T-helper 17 cell (primary cell): ENCODE data around the gene SLAMF7. TPM values are rescaled to one million over a fixed set of nuclear protein-coding genes. Genes with fewer than 3 reads are reported as not detected.

Experiments
- ATAC-seq: fragments of 150-1000 bp; cut with Tn5 transposase; 2 replicates; pipeline ENCODE4 v1.10.0; 2021; ENCODE audit warnings: mild to moderate bottlenecking, moderate library complexity
- DNase-seq, 3 donors: peaks; one replicate each; pipeline versions ENCODE4 v3.0.0 to v3.0.0-alpha.2; 2020 to 2021
- H3K9me3 ChIP-seq: one replicate; pipeline ENCODE4 v1.7.0; 2013; ENCODE audit warnings: low read length, mild to moderate bottlenecking; ENCODE audit not compliant: control insufficient read depth, poor library complexity, severe bottlenecking
- H3K27ac Mint-ChIP-seq: one replicate; pipeline ENCODE4 v1.8.0; 2022; ENCODE audit warnings: mild to moderate bottlenecking, moderate library complexity, mixed read lengths
- H3K27me3 Mint-ChIP-seq: one replicate; pipeline ENCODE4 v1.8.0; 2022; ENCODE audit warnings: mixed read lengths
- H3K36me3 Mint-ChIP-seq: one replicate; pipeline ENCODE4 v1.8.0; 2022; ENCODE audit warnings: low read depth, mixed read lengths
- H3K4me1 Mint-ChIP-seq: one replicate; pipeline ENCODE4 v1.8.0; 2022; ENCODE audit warnings: mild to moderate bottlenecking, mixed read lengths
- H3K4me3 Mint-ChIP-seq: one replicate; pipeline ENCODE4 v1.8.0; 2022; ENCODE audit warnings: mild to moderate bottlenecking, moderate library complexity, mixed read lengths
- total RNA-seq, 4 donors: library from RNA in 2 of 4; stranded (reverse) in 2 of 4; gene quantifications; one replicate each; pipeline ENCODE4 v1.2.3 and lab custom pipeline; 2022 to 2026

SLAMF7 gene
- total RNA-seq, 2 donors from 2014 or later: 3.1 to 3.9 TPM

DNA sequence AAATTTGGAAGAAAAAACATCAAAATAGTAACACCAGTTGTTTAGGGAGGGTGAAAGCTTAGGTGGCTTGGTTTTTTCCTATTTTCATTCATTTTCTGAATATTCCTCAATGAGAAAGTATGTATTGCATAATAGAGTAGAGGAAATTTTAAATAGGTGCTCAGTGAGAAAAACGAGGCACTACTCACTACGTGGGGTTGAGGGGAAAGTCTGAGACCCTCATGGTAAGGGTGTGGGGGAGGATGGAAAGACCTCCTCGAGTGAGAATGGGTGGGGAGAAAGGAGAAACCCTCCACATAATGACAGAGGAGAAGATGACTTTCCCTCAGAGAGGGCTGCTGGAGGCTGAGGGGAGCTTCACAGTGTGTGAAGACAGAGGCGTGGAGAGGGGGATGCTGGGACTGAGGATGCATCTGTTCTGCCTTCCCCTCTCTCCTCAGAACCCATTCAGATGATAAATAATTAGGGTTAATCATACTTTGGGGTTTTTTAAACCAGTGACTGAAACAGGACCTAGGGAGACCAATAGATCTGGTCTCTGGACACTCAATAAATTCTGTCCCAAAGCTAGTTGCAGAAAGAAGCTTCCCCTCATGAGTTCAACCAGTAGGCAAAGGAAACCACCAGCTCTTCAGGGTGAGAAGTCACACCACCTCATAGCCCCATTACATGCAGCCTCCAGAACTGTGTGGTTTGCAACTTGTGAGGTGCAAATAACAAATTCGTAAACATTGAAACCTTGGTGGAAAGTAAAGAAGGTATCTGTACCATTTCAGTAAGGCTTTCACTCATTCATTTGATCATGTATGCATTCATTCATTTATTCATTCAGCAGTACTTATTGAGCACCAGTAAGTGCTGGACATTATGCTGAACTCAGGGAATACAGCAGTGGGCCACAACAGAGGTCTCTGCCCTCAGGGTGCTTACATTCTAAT is 17.1 kb downstream of the SLAMF7 start:
- no peaks in the 10 kb centered on the region for H3K9me3 ChIP-seq
- Mint-ChIP-seq H3K27ac (no peak overlapping the region), H3K27me3 (peaks cover 21% of the 10 kb centered on the region), H3K4me3 (no peak overlapping the region), H3K4me1 (peaks cover 3% of the 10 kb centered on the region), H3K36me3 (peaks cover 2% of the 10 kb centered on the region)
- DNase-seq (no peak), ATAC-seq (peak; percentile 30)

DNA sequence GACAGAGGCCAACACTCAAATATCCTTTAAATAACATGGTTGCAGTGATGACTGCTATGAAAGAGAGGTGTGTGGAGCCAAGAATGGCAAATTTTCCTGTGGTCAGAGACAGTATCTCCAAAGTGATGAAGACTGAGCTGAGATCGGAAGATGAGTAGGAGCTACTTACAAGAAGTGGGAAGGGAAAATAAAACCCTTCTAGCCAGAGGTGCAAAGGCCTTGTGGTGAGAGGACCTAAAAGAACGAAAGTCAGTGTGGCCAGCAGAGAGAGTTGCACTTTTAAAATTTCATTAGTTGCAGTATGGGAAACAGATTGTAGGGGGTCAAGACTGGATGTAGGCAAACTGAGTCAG is 17.8 kb downstream of the SLAMF7 start:
- Mint-ChIP-seq H3K4me3 (no peak overlapping the region), H3K4me1 (peaks cover 3% of the 10 kb centered on the region), H3K27ac (no peak overlapping the region), H3K36me3 (peaks cover 2% of the 10 kb centered on the region), H3K27me3 (peaks cover 17% of the 10 kb centered on the region)
- ATAC-seq: no peak
- H3K9me3 ChIP-seq: no peaks in the 10 kb centered on the region
- no peak for DNase-seq

DNA sequence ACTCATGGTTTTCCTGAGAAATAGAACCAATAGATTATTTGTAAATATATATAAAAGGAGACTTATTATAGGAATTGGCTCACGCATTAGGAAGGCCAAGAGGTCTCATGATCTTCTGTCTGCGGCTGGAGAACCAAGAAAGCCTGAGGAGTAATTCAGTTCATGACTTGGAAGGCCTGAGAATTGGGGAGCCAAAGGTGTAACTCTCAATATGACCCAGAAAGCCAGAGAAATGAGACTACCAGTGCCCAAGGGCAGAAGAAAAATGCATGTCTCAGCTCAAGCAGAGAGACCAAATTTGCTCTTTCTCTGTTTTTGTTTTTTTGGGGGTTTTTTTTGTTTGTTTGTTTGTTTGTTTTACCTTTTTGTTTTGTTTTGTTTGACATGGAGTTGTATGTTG is 19.5 kb downstream of the SLAMF7 start:
- peaks cover 3% of the 10 kb centered on the region for H3K4me1 Mint-ChIP-seq
- no peak overlapping the region for H3K27ac Mint-ChIP-seq
- no peak overlapping the region for H3K4me3 Mint-ChIP-seq
- ATAC-seq (no peak), DNase-seq (no peak)
- no peaks in the 10 kb centered on the region for H3K9me3 ChIP-seq
- no peaks in the 10 kb centered on the region for H3K36me3 Mint-ChIP-seq
- H3K27me3 Mint-ChIP-seq: peaks cover under 1% of the 10 kb centered on the region

DNA sequence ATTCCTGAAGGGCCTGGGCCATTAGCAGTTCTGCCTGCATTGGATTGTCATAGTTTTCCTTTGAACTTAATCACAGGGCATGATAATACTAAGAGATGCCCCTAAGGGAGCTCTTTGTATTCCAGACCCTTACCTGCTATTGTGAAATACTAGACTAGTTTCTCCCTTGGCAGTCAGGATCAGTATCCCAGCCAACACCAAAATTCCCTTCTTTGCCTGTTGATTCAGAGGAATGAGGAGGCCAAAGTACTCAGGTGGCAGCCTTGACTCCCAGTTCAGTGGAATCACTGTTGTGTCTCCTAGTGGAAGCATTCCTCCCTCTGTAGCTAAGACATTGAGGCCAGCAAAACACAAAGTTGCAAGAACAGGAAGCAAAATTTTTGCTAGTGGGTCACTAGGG is 20.7 kb downstream of the SLAMF7 start:
- no peak overlapping the region for H3K27ac Mint-ChIP-seq
- no peaks in the 10 kb centered on the region for H3K9me3 ChIP-seq
- H3K36me3 Mint-ChIP-seq: no peaks in the 10 kb centered on the region
- DNase-seq: no peak
- no peak overlapping the region for H3K4me3 Mint-ChIP-seq
- no peak for ATAC-seq
- peaks cover 3% of the 10 kb centered on the region for H3K4me1 Mint-ChIP-seq
- H3K27me3 Mint-ChIP-seq: no peaks in the 10 kb centered on the region

DNA sequence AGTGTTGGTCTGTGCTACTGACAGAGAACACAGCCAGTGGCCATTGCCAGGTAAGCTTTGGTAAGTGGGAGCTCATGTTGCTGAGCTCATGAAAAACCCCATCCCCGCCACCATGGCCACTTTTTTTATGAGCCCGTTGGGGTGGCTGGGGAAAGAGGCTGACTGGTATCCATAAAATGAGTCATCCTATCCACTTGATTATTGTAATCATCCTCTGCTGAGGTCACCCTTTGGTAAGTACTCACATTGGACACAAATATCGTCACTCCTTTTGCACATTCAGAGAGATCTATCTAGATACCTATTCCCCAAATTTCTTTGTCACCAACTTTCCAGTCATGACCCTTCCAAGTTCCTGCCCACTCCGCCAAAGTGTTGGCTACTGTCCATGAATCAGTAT is 22.0 kb downstream of the SLAMF7 start:
- Mint-ChIP-seq H3K36me3 (no peaks in the 10 kb centered on the region), H3K4me3 (no peak overlapping the region), H3K4me1 (peaks cover 3% of the 10 kb centered on the region), H3K27me3 (no peaks in the 10 kb centered on the region), H3K27ac (no peak overlapping the region)
- DNase-seq (no peak), ATAC-seq (no peak)
- no peaks in the 10 kb centered on the region for H3K9me3 ChIP-seq

DNA sequence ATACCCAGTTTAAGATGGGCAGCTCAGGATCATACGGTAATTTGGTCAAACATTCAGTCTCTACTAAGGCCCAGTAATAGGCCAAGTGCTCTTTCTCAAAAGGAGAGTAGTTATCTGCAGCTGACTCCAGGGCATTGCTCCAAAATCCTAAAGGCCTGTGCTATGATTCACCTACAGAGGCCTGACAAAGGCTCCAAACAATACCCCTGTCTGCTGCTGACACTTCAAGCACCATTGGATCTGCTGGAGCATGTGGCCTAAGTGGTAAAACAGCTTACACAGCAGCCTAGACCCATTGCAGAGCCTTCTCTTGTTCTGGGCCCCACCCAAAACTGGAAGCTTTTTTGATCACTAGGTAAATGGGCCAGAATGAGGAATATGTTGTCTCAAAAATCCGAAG is 22.8 kb downstream of the SLAMF7 start:
- no peaks in the 10 kb centered on the region for H3K36me3 Mint-ChIP-seq
- no peaks in the 10 kb centered on the region for H3K27me3 Mint-ChIP-seq
- no peak for ATAC-seq
- peaks cover 8% of the 10 kb centered on the region for H3K4me1 Mint-ChIP-seq
- H3K4me3 Mint-ChIP-seq: no peak overlapping the region
- DNase-seq: no peak
- H3K9me3 ChIP-seq: no peaks in the 10 kb centered on the region
- no peak overlapping the region for H3K27ac Mint-ChIP-seq

DNA sequence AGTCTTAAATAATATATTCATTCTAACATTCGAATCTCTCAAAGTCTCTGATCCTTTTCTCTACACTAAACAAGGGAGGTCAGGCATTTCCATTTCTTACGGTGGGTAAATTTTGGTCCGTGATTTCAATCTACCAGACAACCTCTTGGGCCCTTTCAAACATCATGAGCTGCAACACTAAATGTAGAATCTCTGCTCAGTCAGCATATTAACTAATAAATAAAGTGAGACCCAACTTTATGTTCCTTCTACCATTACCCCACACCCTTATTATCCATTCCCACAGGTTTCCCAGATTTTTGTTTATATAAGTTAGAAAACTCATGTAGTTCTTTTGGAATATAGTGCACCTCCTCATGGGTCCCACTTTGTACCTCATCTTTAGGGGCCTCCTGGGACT is 24.9 kb downstream of the SLAMF7 start:
- Mint-ChIP-seq H3K36me3 (no peaks in the 10 kb centered on the region), H3K4me3 (no peak overlapping the region), H3K4me1 (peaks cover 19% of the 10 kb centered on the region), H3K27ac (no peak overlapping the region), H3K27me3 (no peaks in the 10 kb centered on the region)
- DNase-seq: no peak
- H3K9me3 ChIP-seq: no peaks in the 10 kb centered on the region
- no peak for ATAC-seq

DNA sequence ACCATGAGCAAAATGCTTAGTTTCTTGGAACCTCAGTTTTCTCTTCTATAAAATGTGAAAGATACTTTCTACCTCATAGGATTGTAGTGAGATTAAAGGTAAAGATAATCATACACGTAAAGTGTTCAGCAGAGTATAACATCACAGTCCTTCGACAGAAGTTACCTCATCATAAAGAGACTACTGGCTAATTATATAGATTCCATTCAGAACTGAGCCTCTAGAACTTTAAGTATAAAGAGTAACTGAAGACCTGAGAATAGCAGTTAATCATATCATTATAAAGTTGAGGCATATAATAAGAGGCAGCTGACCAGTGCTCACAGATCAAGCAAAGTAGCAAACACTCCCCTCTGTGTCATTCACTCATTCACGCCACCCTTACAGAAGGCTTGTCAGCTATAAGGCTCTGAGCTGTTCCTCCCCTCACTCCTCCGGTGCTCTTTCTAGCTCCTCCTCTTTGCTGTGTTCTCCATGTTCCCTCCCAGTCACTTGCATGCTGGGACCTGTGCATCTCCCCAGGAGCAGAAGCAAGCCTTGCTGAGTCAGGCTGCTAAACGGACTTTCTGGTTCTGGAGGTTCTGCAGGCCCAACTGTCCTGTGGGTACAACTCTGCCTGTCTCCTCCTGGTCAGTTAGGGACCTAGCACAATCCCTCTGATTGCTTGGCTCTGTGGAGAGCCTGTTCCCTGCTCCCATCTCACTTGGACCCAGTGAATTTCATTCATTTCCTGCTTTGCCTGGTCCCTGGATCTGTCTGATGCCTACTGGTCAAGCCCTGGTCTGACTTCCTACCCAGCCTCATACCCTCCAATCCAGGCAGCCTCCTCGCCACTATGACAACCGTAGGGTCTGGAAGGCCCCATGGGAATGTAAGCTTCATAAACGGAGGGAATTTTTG is 28.6 kb downstream of the SLAMF7 start:
- ATAC-seq: peak; percentile 65
- no peaks in the 10 kb centered on the region for H3K9me3 ChIP-seq
- no peaks in the 10 kb centered on the region for H3K36me3 Mint-ChIP-seq
- H3K27me3 Mint-ChIP-seq: no peaks in the 10 kb centered on the region
- H3K4me3 Mint-ChIP-seq: peak overlapping the region; percentile 92
- DNase-seq: peak in 1 of 3 donors; percentile 11
- peaks cover 24% of the 10 kb centered on the region for H3K4me1 Mint-ChIP-seq
- peak overlapping the region; percentile 94 for H3K27ac Mint-ChIP-seq

DNA sequence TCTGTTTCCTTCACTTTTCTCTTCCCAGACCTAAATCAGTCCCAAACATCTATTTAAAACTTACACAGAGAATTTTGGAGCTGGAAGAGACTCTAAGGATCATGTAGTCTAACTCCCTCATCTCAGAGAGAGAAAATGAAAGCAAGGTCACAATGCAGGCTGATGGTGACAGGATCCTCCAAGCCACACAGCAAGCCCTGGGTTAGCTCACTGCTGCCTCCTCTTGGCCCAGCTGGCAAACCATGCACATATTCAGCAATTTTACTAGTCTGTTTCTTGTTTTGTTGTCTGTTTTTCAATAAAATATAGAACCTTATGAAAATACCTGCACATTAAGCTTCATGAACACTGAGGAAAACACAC is 29.2 kb downstream of the SLAMF7 start:
- peak overlapping the region; percentile 92 for H3K4me3 Mint-ChIP-seq
- H3K36me3 Mint-ChIP-seq: no peaks in the 10 kb centered on the region
- no peaks in the 10 kb centered on the region for H3K9me3 ChIP-seq
- DNase-seq (peak; percentile 55 to 75 (median 62)), ATAC-seq (peak; percentile 97)
- H3K27me3 Mint-ChIP-seq: no peaks in the 10 kb centered on the region
- peak overlapping the region; percentile 94 for H3K27ac Mint-ChIP-seq
- H3K4me1 Mint-ChIP-seq: peaks cover 26% of the 10 kb centered on the region

DNA sequence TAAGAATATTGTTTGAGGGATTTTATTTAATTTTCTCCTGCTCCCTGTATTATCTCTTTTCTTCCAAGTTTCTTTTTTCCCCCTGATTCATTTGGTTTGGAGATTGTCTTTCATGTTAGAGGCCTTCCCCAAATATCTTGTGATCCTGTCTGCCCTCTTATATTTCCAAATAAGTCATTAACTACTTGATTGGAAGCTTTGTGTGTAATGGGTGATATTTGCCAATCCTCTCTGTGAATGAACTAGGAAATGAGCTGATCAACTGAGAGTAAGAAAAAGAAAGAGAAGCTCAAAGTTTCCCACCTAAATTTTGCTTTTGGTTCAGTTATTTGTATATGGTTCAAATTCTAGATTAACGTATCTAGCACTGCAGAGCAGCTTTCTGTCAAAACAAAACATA is 33.3 kb downstream of the SLAMF7 start:
- H3K27ac Mint-ChIP-seq: peak overlapping the region; percentile 93
- no peak for ATAC-seq
- H3K9me3 ChIP-seq: no peaks in the 10 kb centered on the region
- H3K4me1 Mint-ChIP-seq: peaks cover 24% of the 10 kb centered on the region
- H3K36me3 Mint-ChIP-seq: peaks cover 4% of the 10 kb centered on the region
- peaks cover 7% of the 10 kb centered on the region for H3K27me3 Mint-ChIP-seq
- no peak overlapping the region for H3K4me3 Mint-ChIP-seq
- DNase-seq: no peak

DNA sequence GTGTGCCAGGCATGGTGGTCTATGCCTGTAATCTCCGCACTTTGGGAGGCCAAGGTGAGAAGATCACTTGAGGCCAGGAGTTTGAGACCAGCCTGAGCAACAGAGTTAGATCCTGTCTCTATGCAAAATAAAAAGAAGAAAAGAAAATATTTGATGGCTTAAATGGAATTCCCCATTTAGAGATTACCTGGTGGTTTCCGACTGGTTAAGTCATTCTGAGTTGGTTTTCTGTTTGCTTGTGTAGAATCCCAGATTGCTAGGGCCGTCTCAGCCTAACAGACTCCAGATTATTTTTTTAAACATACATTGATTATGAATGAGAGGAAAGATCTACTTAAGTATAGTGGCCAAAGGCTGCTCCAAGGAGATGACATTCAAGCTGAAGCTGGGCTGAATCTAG is 34.0 kb downstream of the SLAMF7 start:
- peak overlapping the region; percentile 93 for H3K27ac Mint-ChIP-seq
- H3K4me1 Mint-ChIP-seq: peaks cover 21% of the 10 kb centered on the region
- H3K4me3 Mint-ChIP-seq: no peak overlapping the region
- DNase-seq (no peak), ATAC-seq (peak; percentile 9)
- peaks cover 4% of the 10 kb centered on the region for H3K36me3 Mint-ChIP-seq
- H3K27me3 Mint-ChIP-seq: peaks cover 7% of the 10 kb centered on the region
- no peaks in the 10 kb centered on the region for H3K9me3 ChIP-seq

DNA sequence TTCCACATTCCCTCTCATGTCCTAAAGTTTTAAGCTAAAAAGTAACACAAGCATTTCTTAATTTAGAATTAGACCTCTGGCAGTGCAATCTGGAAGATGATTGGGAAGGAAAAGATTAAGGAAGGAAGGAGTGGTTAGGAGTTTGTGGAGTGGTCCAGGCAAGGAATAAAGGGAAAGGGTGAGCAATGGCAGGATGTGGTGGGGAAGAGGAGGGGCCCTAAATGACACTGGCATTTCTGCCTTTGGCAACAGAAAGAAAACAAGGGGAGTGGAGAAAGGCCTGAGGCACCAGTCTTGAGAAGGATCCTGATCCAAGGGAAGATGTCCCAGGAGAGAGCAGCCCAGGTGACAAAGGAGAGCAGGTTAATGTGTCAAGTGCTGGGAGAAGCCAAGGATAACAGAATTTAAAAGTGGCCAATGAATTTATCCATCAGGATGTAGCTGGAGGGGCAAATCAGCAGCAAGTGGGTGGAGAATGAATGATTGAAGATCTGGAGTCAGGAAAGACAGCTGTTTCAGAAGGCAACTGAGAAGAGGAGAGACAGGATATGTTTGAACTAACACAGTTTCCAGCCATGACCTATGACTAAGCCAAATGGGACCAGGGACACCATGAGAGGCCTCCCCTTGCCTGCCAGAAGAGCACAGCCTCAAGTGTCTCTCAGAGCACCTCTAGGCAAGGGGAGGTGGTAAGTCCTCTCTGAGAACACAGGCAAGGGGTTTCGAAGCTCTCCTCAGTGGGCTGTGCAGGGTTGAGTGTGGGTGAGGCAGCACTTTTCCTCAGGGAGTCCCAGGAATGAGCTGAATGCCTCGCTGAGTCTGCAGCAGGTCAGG is 36.1 kb downstream of the SLAMF7 start:
- no peak for DNase-seq
- H3K4me3 Mint-ChIP-seq: peak overlapping the region; percentile 26
- no peaks in the 10 kb centered on the region for H3K9me3 ChIP-seq
- peaks cover 7% of the 10 kb centered on the region for H3K27me3 Mint-ChIP-seq
- peaks cover 4% of the 10 kb centered on the region for H3K36me3 Mint-ChIP-seq
- H3K4me1 Mint-ChIP-seq: peaks cover 19% of the 10 kb centered on the region
- peak overlapping the region; percentile 63 for H3K27ac Mint-ChIP-seq
- ATAC-seq: no peak

DNA sequence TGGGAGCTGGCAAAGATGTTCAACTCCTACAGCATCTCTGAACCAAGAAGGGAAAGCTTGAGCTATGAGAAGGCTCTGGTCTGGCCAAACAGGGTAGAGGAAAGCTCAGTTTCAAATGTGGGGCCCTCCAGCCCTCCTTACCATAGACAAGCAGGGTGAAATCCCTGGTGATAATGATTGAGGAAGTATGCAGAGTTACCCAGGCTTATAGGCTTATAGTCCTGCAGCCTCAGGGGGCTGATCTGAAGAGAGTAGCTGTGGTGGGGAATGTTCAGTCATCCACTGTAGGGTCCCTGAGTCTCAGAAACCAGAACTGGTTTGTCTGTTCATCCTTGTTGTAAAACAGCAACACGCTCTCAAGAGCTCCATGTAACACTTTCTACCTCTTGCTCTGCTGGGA is 37.1 kb downstream of the SLAMF7 start:
- Mint-ChIP-seq H3K27ac (no peak overlapping the region), H3K27me3 (peaks cover 7% of the 10 kb centered on the region), H3K4me1 (peaks cover 18% of the 10 kb centered on the region), H3K36me3 (peaks cover 4% of the 10 kb centered on the region), H3K4me3 (no peak overlapping the region)
- peak; percentile 41 for ATAC-seq
- no peak for DNase-seq
- no peaks in the 10 kb centered on the region for H3K9me3 ChIP-seq
